Activated T-cell treated with anti-CD3 and anti-CD28 coated beads for 48 hours (primary cell): ENCODE measurements around the gene TBX15.

ENCODE experiments used
- DNase-seq: peaks from one replicate; pipeline ENCODE4 v3.0.0-alpha.2; 2020; ENCODE audit warnings: low read depth

The TBX15 gene

GRCh38 chr1:118988186-118989005 is at the start of gene TBX15:
Gene TBX15, minus strand, starts transcription at chr1:118988343. Its CDS starts 548 bp downstream, at chr1:118987795.
- no peak for DNase-seq

GRCh38 chr1:119034359-119034758 is 46.2 kb upstream of the TBX15 start:
- no peak for DNase-seq

- DNase-seq = no peak
Observed at GRCh38 chr1:119032986-119033385, 44.8 kb upstream of the TBX15 start.

GRCh38 chr1:119027759-119028158 is 39.6 kb upstream of the TBX15 start:
- no peak for DNase-seq

- no peak for DNase-seq
Observed at GRCh38 chr1:119026956-119027355, 38.8 kb upstream of the TBX15 start.

GRCh38 chr1:119015547-119015946 is 27.4 kb upstream of the TBX15 start:
- no peak for DNase-seq

GRCh38 chr1:119012383-119012782 is 24.2 kb upstream of the TBX15 start:
- no peak for DNase-seq

- DNase-seq = no peak
Observed at GRCh38 chr1:119011706-119012105, 23.6 kb upstream of the TBX15 start.

- no peak for DNase-seq
Observed at GRCh38 chr1:119011116-119011515, 23.0 kb upstream of the TBX15 start.

GRCh38 chr1:119010201-119010600 is 22.1 kb upstream of the TBX15 start:
- no peak for DNase-seq

- no peak for DNase-seq
Observed at GRCh38 chr1:119009312-119009655, 21.1 kb upstream of the TBX15 start.

GRCh38 chr1:119008483-119009311 is 20.6 kb upstream of the TBX15 start:
- no peak for DNase-seq

- no peak for DNase-seq
Observed at GRCh38 chr1:119007670-119008482, 19.7 kb upstream of the TBX15 start.

- DNase-seq = no peak
Observed at GRCh38 chr1:119007339-119007669, 19.2 kb upstream of the TBX15 start.

- DNase-seq = no peak
Observed at GRCh38 chr1:119006406-119007279, 18.5 kb upstream of the TBX15 start.

- no peak for DNase-seq
Observed at GRCh38 chr1:119005724-119006405, 17.7 kb upstream of the TBX15 start.

GRCh38 chr1:119004781-119005180 is 16.6 kb upstream of the TBX15 start:
- DNase-seq = no peak

GRCh38 chr1:119004129-119004527 is 16.0 kb upstream of the TBX15 start:
- no peak for DNase-seq

- no peak for DNase-seq
Observed at GRCh38 chr1:119003413-119004128, 15.4 kb upstream of the TBX15 start.

GRCh38 chr1:119002028-119002686 is 14.0 kb upstream of the TBX15 start:
- DNase-seq = no peak
